Right ventricle myocardium superior (tissue), 1 donor: ENCODE results near the gene ICAM3. TPM values are rescaled to one million over a fixed set of nuclear protein-coding genes. Genes with fewer than 3 reads are reported as not detected.
"Not testable (repeated sequence)": the region's sequence is repeated elsewhere in the genome, so short reads cannot be mapped to it uniquely, and the experiment has no call there.

Experiments used
- ATAC-seq: fragments of 200-7000 bp; cut with Tn5 transposase; one replicate; pipeline ENCODE4 v1.9.1; 2020; ENCODE audit warnings: mild to moderate bottlenecking; ENCODE audit not compliant: poor library complexity
- DNase-seq: peaks from one replicate; pipeline ENCODE4 v3.0.0-alpha.2; 2020
- intact Hi-C: fragments of 100-400 bp; cut with DNase I; formaldehyde crosslinking; loops from one replicate; pipeline ENCODE4 v1.11.2; 2022
- total RNA-seq: library from RNA; stranded (reverse); fragmentation: NEBNext Ultra II Directional; extraction: Animal tissue kit (Norgen Biotek cat#: 25700); gene quantifications from one replicate; pipeline ENCODE4 v1.2.1, GENCODE V29; 2021
- donor health status: DM: no; HTN: yes; CAD: no; lungs with severe emphysema.

ICAM3 gene
- total RNA-seq, 1 donor from 2014 or later = 31.0 TPM

DNA sequence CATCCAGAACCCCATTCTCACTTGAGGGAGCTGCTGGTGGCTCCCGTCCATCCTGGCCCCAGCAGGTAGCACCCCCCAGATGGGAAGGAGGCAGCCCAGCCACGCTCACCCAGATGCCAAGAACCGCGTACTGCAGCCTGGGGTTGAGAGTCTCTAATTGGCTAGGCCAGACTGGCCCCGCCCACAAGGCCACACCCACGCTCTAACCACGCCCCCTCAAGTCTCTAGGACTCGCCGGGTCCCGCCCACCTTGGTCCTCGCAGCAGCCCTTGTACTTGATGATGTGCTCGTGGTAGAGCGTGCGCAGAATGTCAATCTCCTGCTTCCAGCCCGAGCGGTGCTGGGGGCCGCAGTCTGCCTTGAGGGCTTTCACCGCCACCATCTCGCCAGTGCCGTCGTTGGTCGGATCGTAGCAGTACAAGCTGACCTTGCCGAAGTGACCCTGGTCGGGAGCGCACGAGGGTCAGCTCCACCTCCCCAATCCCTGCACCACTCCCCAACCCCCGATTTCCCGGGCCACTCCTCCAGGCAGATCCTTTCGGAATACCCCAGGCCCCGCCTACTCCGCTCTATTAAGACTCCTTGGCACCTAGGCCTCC lies 14.5 kb upstream of the ICAM3 start:
- peak; percentile 90 for ATAC-seq
- intact Hi-C loops = no loop called here
- peak; percentile 90 for DNase-seq

DNA sequence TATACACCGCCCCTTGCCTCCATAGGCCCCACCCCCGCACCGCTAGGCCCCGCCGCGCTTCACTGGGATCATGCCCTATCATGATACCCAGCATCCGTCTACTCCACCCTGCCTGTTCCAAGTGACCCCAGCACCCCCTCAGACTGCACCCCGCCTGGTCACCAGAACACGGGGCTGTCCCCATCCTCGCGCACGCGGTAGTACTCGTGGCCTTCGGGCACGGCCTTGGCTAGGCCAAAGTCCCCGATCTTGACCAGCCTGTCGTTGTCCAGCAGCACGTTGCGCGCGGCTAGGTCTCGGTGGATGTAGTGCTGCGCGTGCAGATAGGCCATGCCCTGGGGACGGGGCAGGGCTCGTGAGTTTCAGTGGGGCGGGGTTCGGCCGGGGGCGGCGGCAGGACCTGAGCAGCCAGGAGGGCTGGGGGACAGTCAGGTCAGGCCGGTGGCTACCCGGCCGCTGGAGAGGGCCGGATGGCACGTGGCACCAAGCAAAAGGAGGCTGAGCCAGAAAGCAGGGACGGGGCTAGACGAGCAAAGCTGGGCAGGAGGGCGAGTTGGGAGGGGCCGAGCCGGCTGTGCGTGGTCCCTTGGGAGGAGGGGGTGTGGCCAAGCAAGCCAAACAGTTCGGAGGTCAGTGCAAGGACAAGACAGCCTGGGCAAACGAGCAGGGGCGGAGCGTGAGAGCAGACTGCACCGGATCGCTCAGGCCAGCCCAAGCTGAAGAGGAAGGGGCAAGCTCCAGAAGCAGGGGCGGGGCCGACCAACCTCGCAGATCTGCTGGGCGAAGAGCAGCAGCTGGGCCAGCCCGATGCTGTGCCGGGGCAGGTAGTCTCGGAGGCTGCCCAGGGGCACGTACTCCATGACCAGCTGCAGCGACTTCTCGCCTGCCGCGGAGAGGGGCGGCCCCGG lies 13.6 kb upstream of the ICAM3 start:
- DNase-seq (peak; percentile 89), ATAC-seq (peak; percentile 86)
- intact Hi-C loops = no loop called here

DNA sequence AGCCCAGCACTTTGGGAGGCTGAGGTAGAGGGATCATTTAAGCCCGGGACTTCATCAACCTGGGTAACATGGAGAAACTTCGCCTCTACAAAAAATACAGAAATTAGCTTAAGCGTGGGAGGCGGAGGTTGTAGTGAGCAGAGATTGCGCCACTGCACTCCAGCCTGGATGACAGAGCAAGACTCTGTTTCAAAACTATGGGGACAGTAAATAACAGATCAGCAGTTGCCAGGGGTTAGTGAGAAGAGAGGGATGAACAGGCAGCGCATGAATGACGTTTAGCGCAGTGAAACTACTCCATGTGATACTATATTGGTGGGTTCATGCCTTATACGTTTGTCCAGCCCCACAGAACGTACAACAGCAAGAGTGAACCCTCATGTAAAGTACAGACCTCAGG lies 7.1 kb upstream of the ICAM3 start:
- DNase-seq = peak; percentile 75
- peak; percentile 60 for ATAC-seq
- intact Hi-C loops = no loop called here

DNA sequence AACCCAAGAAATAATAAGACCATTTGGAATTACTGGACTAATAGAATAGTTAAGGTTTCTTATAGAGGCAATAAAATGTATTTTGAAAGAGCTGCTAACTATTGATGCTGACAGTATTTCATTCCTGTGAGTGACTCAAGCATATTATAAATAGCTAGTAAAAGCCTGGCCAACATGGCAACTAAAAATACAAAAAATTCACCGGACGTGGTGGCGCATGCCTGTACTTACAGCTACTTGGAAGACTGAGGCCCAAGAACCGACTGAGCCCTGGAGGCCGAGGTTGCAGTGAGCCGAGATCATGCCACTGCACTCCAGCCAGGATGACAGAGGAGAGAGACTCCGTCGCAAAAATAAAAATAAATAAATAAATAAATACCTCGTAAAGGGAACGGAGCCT lies 5.4 kb upstream of the ICAM3 start:
- intact Hi-C loops = no loop called here
- ATAC-seq (no peak), DNase-seq (no peak)

DNA sequence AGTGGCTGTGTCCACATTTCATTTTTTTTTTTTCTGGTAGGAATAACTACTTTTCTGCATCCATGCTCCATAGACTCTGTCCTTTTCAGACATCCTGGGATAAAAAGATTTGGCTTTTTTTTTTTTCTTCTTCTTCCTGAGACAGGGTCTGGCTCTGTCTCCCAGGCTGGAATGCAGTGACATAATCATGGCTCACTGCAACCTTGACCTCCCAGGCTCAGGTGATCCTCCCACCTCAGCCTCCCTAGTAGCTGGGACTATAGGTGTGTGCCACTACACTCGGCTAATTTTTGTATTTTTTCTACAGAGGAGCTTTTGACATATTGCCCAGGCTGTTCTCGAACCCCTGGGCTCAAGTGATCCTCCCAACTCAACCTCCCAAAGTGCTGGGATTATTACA lies 4.1 kb upstream of the ICAM3 start:
- intact Hi-C loops = no loop called here
- DNase-seq = no peak

DNA sequence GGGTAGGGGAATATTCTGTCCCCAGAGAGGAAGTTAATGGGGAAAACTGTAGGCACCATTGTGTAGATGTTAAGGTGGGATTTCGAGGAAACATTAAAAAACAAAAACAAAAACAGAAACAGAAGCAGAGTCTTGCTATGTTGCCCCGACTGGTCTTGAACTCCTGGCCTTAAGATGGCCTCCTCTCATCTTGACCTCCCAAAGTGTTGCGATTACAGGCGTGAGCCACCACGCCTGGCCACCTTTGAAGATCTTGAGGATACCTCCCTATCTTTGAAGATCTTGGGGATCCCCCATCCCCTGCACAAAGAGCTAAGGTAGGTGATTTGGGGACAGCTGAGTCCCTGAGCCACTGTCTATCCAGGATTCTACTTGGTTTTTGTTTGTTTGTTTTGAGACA lies 553 bp upstream of the ICAM3 start:
- ATAC-seq (no peak), DNase-seq (no peak)
- intact Hi-C loops = no loop called here

More for the DNA sequence above, 4.1 kb upstream of the ICAM3 start:
- no peak for ATAC-seq

DNA sequence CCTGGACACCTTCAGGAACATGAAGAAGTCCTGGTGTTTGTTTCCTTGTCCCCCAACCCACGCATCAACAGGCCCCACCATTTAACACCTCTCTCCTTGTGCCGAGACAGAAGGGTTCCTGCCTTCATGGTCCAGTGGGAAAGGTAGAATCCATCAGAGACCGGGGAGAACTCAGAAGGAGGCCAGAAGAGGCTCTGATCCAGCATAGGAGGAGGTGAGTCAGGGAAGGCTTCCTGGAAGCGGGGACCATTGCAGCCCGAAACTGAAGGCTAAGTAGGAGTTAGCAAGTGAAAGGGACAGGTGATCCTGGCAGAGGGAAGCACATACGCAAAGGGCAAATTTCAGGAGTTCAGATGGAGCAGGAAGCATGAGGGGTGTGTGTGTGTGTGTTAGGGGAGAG lies 484 bp downstream of the ICAM3 start:
- ATAC-seq (no peak), DNase-seq (no peak)
- intact Hi-C loops = no loop called here

DNA sequence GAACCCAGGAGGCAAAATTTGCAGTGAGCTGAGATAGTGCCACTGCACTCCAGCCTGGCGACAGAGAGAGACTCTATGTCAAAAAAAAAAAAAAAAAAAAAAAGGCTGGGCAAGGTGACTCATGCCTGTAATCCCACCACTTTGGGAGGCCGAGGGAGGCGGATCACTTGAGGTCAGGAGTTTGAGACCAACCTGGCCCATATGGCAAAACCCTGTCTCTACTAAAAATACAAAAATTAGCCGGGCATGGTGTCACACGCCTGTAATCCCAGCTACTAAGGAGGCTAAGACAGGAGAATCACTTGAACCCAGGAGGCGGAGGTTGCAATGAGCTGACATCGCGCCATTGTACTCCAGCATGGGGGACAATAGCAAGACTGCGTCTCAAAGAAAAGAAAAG lies 2.7 kb downstream of the ICAM3 start:
- intact Hi-C loops, ATAC-seq, DNase-seq: not testable (repeated sequence)

DNA sequence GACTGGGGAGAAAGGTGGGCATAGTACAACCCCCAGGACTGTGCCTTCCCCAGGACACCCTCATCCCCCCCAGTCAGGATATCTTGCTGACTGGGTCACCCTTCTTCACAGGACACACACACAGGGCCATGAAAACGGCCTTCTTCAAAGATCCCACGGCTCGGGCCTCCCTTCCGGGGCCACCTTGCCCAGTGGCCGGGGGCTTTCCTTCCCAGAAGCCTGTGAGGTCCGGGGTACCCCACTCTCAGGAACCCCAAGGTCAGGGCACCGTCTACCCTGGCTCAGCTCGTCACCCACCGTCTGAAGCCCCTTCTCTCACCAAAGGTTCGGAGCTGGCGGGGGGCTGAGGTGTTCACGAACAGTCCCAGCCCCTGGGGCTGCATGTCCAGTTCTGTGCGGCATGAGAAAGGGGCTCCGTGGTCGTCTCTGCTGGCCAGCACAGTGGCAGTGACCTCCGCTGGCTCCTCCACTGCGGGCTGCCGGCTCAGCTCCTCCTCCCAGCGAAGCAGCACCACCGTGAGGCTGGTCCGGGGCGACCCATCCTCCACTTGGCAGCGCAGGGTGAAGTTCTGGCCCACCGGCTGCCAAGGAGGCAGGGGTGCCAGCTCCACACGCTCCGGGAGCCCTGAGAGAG lies 4.0 kb downstream of the ICAM3 start:
- DNase-seq = peak; percentile 57
- intact Hi-C loops = no loop called here
- no peak for ATAC-seq

DNA sequence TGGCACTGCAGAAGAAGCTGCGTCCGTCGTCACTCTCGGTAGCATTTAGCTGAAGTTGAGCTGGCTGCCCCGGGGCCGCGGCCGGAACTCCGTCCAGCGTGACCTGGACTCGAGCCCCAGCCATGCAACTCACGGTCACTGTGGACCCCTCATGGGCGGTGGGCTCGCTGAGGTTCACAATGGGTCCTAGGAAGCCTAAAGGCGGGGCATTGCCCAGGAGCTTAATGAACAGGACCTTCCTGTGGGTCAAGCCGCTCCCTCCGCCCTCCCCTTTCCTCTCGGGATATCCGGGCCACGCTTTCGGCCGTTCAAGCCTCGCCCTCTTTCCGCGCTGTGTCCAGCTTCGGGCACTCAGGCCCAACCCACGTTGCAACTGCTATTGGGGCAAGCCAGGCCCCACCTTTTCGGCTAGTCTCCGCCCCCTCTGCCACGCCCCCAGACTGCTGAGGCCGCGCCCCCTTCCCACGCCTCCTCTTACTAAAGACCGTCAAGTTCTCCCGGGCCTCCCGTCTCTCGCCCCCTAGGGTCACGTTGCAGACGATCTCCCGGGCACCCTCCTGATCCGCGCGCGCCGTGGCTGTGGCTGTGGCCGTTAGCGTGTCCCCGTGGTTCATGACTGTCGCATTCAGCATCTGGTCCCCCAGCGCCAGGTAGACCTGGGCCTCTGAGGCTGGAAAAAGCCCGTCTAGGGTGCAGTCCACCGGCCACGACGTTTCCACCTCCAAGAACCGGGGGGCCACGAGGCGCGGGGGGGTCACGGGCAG lies 4.7 kb downstream of the ICAM3 start:
- intact Hi-C loops = no loop called here
- DNase-seq (peak; percentile 96), ATAC-seq (peak; percentile 87)

DNA sequence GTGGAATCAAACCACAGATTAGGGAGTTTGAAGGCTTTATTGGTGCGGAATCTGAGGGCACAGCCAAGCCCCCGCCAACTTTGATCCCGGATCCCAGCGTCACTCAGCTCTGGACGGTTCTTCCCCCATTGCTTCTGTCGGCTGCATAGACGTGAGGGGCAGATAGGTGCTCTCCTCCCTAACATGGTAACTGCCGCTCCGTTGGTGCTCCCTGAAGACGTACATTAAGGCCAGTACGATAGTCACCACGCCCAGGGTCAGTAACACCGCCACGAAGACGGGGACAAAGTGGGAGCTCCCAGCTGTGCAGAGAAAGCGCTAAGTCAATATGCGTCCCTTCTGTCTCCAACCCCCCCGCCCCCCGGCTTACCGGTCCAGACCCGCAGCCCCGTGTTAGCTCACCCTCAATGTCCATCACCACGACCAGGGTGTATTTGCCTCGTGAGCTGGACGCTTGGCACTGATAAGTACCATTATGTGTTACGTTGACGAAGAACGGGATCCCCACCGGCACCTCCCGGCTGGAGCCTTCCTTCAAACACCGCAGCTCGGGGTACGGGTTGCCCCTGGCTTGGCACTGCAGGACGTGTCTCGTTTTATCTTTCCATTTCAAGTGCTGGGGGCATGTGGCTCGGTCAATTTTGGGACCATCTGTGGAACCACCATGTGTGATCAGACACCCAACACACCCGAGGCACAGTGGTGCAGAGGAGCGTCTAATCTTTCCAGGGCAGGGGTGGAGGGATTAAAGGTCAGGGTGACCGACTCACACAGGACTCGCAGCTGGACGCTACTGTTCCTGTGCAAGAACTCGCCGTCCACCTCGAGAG lies 5.5 kb downstream of the ICAM3 start:
- DNase-seq (no peak), ATAC-seq (peak; percentile 0)
- intact Hi-C loops = no loop called here

DNA sequence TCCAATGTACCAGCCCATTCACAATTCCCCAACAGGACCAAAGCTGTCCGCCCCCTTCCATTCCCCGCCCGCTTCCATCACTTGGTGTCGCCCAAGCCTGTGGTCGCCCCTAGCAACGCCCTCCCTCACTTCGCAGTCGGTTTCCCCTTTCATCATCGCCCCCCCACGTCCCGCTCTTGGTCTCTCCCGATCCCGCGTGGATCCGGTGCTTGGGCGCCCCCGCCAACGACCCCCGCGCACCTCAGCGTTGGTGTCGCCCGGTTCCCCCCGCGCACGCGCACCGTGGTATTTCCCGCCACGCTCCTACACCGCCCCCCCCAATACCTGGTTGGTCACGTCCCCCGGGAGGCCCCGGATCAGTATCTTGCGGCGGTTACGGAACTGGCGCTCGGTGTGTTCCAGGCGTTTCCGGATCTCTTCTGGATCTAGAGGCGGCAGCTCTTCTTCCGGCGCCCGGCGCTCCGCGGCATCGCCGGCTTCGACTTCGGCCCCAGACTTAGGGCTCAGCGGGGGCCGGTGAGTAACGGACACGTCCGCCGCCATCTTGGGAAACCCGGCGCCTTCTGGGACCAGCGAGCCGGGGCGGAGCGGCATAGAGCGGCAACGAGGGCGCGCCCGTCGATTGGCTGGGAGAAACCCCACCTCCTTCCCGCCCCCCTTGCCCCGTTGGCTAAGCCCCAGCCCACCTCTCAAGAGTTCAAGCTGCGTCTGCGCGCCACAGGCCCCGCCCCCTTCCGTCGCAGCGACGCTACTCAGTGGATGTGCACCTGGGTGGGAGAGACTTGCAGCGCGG lies 6.3 kb downstream of the ICAM3 start, which contains the start of gene RAVER1:
TSS of gene RAVER1 (minus strand) at position 565 of the 793 bp plus-strand sequence. CDS start at position 543, 22 bp downstream.
- DNase-seq (peak; percentile 99), ATAC-seq (peak; percentile 94)
- intact Hi-C loops = no loop called here

DNA sequence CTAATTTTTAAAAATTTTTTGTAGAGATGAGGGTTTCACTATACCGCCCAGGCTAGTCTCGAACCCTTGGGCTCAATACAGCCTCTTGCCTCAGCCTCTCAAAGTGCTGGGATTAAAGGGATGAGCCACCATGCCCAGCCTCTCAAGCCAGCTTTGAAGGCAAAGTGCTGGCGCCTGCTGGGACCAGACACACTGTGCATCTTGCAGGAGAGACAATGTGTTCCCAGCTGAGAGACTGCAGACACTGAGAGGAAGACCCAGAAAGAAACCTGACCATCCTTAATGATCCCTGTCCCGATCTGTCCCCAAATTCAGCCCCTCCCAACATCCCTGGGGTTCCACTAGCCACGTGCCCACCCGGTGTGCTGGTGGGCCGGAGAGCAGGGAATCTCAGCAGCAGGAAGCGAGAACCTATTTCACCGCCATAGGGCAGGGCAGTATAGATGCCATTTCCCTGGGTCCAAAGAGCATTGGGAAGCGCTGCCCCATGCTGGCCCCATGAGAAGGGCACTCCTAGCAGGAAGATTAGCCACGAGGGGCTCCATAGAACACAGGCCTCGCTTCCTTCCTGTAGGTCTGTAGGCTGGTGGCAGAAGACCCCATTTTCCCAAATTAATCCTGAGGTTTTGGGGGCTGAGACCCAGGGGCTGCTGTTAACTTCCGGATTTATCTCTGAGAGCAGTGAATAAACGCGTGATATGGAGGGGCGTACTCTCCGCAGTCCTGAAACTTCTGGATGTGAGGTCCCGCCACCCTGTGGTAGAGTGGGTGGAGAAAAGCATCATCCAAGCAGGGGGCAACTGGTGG lies 7.1 kb downstream of the ICAM3 start:
- DNase-seq (no peak), ATAC-seq (no peak)
- intact Hi-C loops = no loop called here

DNA sequence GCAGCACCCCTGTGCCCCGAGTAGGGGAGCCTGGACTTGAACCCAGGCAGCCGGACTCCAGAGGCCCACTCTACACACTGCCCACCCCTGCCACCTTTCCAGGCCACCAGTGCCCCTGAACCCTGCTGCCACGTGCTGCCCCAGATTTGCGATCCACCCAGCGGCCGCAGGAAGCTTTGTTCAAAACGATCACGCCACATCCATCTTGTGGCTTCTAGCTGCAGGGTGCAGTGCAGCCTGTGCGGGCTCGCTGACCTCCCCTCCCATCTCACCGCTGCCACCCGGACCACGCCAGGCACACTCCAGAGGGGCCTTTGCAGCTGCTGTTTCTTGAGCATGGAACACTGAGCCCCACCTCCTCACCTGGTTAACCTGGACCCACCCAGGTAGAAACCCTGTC lies 9.9 kb downstream of the ICAM3 start:
- intact Hi-C loops = no loop called here
- ATAC-seq (no peak), DNase-seq (no peak)

DNA sequence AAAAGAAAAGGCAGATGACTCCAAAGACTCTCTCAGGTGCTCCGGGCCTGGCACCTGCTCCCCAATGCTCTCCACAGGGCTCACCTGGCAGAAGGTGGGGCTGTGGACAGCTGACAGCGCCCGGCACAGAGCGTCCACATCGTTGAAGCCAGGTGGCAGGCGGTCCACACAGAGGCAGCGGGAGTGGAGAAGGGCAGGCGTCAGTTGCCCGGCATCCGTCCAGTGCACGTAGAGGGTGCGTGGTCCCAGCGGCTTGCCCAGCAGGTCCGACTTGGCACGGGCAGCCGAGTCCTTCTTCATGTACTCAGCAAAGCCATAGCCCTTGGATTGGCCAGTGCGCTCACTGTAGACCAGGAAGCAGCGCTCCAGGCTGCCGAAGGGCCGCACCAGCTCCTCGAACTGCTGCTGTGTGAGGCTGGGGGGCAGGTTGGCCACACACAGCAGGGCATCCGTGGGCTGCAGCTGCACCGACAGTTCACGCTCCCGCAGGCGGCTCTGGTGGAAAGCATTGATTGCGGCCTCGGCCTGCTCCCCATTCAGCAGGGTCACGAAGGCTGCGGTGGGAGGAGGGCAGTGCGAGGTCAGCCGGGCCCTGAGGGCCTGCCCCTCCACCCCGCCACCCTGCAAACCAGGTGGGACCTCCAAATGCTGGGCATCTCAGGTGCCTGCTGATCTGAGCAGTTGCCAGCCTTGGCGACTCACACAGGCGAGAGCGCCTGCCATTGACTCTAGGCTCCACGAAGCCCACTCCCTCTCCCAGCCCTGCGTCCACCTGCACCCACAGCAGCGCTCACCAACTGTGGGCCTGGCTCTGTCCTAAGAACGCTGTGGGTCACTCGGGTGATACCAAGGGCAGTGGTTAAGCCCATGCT lies 10.6 kb downstream of the ICAM3 start:
- DNase-seq (no peak), ATAC-seq (no peak)
- intact Hi-C loops = no loop called here

DNA sequence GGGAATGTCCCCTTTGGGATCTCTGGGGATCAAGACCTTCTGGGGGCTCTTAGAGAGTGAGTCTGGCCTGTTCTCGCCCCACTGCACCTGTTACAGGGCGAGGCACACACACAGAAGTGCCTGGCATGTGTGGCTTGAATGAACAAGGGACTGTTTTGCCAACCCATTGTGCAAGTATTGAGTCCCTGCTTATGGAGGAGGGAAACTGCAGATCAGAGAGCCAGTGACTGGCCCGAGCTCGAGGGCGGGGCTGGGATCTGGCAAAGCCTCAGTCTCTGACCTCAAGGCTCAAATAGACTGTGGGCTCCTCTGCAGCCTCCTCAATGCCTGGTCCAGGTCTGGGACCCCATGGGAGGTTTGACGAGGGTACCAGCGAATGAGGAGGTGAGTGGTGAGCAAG lies 11.6 kb downstream of the ICAM3 start:
- intact Hi-C loops = no loop called here
- DNase-seq = no peak
- no peak for ATAC-seq
